ENCODE data around the gene FOXD2.

Gene FOXD2

DNA sequence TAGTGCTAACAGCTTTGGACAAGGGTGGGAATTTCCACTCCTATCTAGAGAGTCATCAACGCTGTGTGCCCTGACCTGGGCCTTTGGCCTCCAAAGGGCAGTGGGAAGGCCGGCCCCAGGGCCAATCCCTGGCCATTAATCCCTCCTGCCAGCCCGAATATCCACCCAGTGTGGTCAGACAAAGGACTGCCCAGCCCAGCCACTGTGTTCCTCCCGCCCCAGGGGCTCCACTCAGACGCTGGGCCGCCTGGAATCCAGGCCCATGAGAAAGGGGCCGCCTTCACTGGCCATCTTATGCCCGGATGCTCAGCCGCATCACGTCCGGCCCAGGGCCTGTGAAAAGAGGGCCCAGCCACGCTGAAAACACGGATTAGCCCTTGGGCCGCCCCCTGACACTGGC lies 25.4 kb upstream of the FOXD2 start:
- TF ChIP-seq ISL1 (CRISPR knock-in tag; IDR thresholded peaks at IDR 0.05) (no peak), SNAI2 (CRISPR knock-in tag; IDR thresholded peaks at IDR 0.05) (no peak), ARNTL (CRISPR knock-in tag; IDR thresholded peaks at IDR 0.05; ENCODE audit: borderline replicate concordance, low read depth) (no peak)
- TF ChIP-seq, protein P1, sequence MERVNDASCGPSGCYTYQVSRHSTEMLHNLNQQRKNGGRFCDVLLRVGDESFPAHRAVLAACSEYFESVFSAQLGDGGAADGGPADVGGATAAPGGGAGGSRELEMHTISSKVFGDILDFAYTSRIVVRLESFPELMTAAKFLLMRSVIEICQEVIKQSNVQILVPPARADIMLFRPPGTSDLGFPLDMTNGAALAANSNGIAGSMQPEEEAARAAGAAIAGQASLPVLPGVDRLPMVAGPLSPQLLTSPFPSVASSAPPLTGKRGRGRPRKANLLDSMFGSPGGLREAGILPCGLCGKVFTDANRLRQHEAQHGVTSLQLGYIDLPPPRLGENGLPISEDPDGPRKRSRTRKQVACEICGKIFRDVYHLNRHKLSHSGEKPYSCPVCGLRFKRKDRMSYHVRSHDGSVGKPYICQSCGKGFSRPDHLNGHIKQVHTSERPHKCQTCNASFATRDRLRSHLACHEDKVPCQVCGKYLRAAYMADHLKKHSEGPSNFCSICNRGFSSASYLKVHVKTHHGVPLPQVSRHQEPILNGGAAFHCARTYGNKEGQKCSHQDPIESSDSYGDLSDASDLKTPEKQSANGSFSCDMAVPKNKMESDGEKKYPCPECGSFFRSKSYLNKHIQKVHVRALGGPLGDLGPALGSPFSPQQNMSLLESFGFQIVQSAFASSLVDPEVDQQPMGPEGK (CRISPR knock-in tag; IDR thresholded peaks at IDR 0.05; ENCODE audit: borderline replicate concordance): no peak
- TF ChIP-seq, protein P2, sequence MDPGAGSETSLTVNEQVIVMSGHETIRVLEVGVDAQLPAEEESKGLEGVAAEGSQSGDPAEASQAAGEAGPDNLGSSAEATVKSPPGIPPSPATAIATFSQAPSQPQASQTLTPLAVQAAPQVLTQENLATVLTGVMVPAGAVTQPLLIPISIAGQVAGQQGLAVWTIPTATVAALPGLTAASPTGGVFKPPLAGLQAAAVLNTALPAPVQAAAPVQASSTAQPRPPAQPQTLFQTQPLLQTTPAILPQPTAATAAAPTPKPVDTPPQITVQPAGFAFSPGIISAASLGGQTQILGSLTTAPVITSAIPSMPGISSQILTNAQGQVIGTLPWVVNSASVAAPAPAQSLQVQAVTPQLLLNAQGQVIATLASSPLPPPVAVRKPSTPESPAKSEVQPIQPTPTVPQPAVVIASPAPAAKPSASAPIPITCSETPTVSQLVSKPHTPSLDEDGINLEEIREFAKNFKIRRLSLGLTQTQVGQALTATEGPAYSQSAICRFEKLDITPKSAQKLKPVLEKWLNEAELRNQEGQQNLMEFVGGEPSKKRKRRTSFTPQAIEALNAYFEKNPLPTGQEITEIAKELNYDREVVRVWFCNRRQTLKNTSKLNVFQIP (CRISPR knock-in tag; IDR thresholded peaks at IDR 0.05; ENCODE audit: borderline replicate concordance, low read depth): no peak
- TF ChIP-seq, protein P3, sequence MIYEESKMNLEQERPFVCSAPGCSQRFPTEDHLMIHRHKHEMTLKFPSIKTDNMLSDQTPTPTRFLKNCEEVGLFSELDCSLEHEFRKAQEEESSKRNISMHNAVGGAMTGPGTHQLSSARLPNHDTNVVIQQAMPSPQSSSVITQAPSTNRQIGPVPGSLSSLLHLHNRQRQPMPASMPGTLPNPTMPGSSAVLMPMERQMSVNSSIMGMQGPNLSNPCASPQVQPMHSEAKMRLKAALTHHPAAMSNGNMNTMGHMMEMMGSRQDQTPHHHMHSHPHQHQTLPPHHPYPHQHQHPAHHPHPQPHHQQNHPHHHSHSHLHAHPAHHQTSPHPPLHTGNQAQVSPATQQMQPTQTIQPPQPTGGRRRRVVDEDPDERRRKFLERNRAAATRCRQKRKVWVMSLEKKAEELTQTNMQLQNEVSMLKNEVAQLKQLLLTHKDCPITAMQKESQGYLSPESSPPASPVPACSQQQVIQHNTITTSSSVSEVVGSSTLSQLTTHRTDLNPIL (CRISPR knock-in tag; IDR thresholded peaks at IDR 0.05; ENCODE audit: low read depth): no peak
- ATAC-seq: no peak

DNA sequence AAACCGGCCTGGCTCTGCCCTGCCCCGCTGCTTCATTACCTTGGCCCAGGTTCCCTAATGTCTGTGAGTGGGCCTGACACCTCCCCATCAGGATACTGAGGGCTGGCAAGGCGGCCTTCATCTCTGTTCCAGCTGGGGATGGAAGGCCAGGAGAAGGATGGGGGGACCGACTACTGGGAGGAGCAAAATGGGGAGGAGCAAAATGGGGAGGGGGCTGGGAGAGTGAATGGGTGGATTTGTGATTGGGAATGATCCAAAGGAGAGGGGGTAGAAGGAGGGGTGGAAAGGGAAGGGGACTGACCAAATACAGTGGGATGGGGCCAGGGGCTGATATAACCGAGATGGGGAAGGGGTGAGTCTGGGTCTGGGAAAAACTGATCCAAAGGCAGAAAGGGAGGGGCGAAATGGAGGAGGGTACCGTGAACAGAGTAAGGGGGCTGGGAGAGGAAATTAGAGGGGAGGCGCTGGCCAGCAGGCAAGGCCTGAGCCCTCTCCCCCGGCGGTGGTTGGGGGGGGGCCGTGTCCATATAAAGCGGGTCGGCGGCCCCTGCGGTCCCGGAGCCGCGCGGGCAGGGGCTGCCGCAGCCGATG lies 22.0 kb upstream of the FOXD2 start, which contains the start of gene FOXE3:
Gene FOXE3 (plus strand): TSS at position 558 of the 591 bp plus-strand sequence. CDS start 31 bp downstream, at position 589.
- no peak for ATAC-seq
- no peak for TF ChIP-seq ZC3H10 (CRISPR knock-in tag; IDR thresholded peaks at IDR 0.05)
- no peak for TF ChIP-seq TCF4 (CRISPR knock-in tag; IDR thresholded peaks at IDR 0.05; ENCODE audit: borderline replicate concordance)
- TF ChIP-seq ESRRG (CRISPR knock-in tag; IDR thresholded peaks at IDR 0.05): no peak
- TF ChIP-seq ISL1 (CRISPR knock-in tag; IDR thresholded peaks at IDR 0.05): no peak
- no peak for TF ChIP-seq CSDC2 (CRISPR knock-in tag; IDR thresholded peaks at IDR 0.05)

DNA sequence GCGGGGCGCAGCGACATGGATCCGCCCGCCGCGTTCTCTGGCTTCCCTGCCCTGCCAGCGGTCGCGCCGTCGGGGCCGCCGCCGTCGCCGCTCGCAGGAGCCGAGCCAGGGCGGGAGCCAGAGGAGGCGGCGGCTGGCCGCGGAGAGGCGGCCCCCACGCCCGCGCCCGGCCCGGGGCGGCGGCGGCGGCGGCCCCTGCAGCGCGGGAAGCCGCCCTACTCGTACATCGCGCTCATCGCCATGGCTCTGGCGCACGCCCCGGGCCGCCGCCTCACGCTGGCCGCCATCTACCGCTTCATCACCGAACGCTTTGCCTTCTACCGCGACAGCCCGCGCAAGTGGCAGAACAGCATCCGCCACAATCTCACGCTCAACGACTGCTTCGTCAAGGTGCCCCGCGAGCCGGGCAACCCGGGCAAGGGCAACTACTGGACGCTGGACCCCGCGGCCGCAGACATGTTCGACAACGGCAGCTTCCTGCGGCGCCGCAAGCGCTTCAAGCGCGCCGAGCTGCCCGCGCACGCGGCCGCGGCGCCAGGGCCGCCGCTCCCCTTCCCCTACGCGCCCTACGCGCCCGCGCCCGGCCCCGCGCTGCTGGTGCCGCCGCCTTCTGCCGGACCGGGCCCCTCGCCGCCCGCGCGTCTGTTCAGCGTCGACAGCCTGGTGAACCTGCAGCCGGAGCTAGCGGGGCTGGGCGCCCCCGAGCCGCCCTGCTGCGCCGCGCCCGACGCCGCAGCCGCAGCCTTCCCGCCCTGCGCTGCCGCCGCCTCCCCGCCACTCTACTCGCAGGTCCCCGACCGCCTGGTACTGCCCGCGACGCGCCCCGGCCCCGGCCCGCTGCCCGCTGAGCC lies 21.3 kb upstream of the FOXD2 start:
- ATAC-seq: no peak
- no peak for TF ChIP-seq ARNTL (CRISPR knock-in tag; IDR thresholded peaks at IDR 0.05; ENCODE audit: borderline replicate concordance, low read depth)
- no peak for TF ChIP-seq BACH2 (CRISPR knock-in tag; IDR thresholded peaks at IDR 0.05; ENCODE audit: borderline replicate concordance)
- TF ChIP-seq, protein P4, sequence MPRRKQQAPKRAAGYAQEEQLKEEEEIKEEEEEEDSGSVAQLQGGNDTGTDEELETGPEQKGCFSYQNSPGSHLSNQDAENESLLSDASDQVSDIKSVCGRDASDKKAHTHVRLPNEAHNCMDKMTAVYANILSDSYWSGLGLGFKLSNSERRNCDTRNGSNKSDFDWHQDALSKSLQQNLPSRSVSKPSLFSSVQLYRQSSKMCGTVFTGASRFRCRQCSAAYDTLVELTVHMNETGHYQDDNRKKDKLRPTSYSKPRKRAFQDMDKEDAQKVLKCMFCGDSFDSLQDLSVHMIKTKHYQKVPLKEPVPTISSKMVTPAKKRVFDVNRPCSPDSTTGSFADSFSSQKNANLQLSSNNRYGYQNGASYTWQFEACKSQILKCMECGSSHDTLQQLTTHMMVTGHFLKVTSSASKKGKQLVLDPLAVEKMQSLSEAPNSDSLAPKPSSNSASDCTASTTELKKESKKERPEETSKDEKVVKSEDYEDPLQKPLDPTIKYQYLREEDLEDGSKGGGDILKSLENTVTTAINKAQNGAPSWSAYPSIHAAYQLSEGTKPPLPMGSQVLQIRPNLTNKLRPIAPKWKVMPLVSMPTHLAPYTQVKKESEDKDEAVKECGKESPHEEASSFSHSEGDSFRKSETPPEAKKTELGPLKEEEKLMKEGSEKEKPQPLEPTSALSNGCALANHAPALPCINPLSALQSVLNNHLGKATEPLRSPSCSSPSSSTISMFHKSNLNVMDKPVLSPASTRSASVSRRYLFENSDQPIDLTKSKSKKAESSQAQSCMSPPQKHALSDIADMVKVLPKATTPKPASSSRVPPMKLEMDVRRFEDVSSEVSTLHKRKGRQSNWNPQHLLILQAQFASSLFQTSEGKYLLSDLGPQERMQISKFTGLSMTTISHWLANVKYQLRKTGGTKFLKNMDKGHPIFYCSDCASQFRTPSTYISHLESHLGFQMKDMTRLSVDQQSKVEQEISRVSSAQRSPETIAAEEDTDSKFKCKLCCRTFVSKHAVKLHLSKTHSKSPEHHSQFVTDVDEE (CRISPR knock-in tag; IDR thresholded peaks at IDR 0.05): no peak
- TF ChIP-seq PPARA (CRISPR knock-in tag; IDR thresholded peaks at IDR 0.05; ENCODE audit: borderline replicate concordance): no peak
- TF ChIP-seq ISL1 (CRISPR knock-in tag; IDR thresholded peaks at IDR 0.05): no peak
- no peak for TF ChIP-seq ZNF8 (CRISPR knock-in tag; IDR thresholded peaks at IDR 0.05)
- TF ChIP-seq, protein P5, sequence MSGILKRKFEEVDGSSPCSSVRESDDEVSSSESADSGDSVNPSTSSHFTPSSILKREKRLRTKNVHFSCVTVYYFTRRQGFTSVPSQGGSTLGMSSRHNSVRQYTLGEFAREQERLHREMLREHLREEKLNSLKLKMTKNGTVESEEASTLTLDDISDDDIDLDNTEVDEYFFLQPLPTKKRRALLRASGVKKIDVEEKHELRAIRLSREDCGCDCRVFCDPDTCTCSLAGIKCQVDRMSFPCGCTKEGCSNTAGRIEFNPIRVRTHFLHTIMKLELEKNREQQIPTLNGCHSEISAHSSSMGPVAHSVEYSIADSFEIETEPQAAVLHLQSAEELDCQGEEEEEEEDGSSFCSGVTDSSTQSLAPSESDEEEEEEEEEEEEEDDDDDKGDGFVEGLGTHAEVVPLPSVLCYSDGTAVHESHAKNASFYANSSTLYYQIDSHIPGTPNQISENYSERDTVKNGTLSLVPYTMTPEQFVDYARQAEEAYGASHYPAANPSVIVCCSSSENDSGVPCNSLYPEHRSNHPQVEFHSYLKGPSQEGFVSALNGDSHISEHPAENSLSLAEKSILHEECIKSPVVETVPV (CRISPR knock-in tag; IDR thresholded peaks at IDR 0.05): no peak

Measured in SK-N-SH treated with all-trans-retinoic acid at 6 μM for 48 hours (cell line).